Neural progenitor cell (in vitro differentiated cells): Measurements from ENCODE around the gene CDKN2B.
"Not testable (repeated sequence)": the region's sequence is repeated elsewhere in the genome, so short reads cannot be mapped to it uniquely, and the experiment has no call there.

Experiments used
- EZH2 ChIP-seq: fragments of 200-600 bp; sonication (generic); IDR thresholded peaks from 2 replicates; pipeline ENCODE4 v1.6.1; 2017; ENCODE audit warnings: antibody characterized with exemption, mild to moderate bottlenecking, moderate library complexity
- TF ChIP-seq, protein P1 (sequence below): fragments of 200-600 bp; sonication (generic); IDR thresholded peaks from 2 replicates; pipeline ENCODE4 v1.5.1; 2017; ENCODE audit warnings: antibody characterized with exemption, mild to moderate bottlenecking

DNA sequence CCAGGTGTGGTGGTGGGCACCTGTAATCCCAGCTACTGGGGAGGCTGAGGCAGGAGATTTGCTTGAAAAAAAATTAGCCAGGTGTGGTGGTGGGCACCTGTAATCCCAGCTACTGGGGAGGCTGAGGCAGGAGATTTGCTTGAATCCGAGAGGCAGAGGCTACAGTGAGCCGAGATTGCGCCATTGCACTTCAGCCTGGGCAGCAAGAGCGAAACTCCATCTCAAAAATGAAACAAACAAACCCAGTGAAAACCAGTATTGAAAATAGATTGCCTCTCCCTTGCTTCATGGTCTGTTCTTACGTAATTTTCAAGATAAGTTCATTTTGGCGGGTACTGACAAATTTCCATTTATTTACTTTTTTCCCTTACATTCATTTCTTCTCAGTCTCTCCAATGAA, 48.9 kb upstream of the CDKN2B start:
- TF ChIP-seq, protein P1, sequence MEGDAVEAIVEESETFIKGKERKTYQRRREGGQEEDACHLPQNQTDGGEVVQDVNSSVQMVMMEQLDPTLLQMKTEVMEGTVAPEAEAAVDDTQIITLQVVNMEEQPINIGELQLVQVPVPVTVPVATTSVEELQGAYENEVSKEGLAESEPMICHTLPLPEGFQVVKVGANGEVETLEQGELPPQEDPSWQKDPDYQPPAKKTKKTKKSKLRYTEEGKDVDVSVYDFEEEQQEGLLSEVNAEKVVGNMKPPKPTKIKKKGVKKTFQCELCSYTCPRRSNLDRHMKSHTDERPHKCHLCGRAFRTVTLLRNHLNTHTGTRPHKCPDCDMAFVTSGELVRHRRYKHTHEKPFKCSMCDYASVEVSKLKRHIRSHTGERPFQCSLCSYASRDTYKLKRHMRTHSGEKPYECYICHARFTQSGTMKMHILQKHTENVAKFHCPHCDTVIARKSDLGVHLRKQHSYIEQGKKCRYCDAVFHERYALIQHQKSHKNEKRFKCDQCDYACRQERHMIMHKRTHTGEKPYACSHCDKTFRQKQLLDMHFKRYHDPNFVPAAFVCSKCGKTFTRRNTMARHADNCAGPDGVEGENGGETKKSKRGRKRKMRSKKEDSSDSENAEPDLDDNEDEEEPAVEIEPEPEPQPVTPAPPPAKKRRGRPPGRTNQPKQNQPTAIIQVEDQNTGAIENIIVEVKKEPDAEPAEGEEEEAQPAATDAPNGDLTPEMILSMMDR: not testable (repeated sequence)
- TF ChIP-seq EZH2: not testable (repeated sequence)
